ENCODE measurements around the gene CETN1.

CETN1 gene

GRCh38 chr18:580154-580553 is at the start of gene CETN1:
CETN1 (plus strand) TSS chr18:580380; CDS start chr18:580409, 29 bp downstream.
- DNase-seq = no peak

DNA sequence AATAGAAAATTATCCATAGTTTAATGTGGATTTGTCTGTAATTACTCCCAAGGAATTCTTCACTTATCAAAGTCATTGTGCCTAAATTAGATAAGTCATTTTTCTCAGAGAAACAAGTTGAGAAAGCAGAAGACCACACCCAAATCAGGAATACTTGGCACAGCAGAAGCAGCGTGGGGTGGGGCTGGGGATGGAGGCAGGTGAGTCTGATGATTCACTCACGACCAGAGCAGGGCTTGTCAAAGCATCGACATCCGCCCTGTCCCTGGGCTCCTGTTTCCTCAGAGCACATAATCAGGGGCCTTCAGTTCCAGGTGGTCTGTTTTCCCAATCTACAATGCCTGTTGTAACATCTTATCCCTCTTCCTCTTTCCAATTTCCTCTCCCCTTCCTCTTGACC is 48.2 kb upstream of the CETN1 start:
- DNase-seq = no peak

DNA sequence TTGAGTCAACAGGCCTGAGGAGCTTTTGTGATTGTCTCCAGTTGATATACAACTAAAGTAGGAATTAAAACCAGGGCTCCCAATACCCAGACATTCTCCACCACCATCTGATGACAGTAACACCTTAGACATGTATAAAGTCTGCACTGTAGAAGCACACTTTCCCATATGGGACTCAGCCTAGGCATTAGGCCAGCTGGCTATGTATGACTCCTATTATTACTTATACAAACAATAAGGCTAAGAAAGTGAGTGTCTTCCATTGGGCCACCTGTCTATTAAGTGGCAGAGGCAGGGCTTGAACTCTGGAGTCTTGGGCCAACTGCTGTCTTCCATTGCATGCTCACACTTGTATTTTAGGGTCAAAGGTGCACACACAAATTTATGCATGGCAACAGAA is 47.5 kb upstream of the CETN1 start:
- DNase-seq = no peak

DNA sequence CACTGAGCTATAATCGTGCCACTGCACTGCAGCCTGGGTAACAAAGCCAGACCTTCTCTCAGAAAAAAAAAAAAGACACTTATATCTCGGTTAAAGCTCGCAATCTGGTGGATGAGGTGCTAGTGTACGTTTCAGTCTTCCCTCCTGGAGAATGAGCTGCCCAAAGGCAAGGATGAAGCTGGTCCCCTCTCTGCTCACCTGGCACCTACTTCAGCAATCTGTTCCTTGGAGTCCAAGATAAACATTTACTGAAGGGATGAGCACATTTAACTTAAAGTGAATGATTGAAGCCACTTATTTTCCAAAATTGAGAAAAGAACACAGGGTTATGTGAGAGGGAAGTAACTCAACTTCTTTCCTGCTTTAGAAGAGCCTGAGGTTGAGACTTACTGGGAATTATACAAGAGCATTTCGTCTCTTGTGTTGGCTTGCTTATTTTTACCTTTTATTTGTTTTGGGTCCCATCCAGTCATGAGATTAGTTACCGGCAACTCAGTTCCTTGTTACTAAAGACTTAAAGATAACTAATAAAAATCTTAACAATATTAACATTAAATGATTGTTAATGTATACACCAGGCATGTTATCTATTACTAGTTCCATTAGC is 46.1 kb upstream of the CETN1 start:
- DNase-seq = no peak

DNA sequence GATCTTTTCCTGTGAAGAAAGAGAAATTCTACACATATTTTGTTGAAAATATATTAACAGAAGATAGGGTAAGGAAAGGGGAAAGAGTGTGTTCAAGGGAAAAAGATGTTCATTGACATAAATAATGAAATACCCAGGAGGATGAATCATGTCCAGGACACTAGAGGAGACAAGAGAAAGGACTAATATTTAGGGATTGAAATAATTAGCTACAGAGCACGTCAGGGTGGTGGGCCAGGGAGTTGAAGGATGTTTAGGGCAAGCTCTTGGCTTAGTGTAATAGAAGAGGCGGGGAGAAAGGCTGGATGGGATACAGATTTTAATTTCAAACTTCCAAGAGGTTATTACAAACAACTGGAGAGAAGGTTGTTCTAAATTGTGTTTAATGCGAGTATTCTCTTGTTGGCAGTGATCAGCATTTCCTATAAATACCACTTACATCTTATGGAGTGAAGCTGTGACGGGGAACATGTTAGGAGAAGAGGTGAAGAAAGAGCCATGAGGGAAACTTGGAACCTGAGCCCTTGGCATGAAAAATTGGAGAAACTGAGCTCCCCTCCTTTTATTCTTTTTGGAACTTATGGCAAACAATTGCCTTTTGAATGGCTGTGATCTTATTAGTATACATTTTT is 36.6 kb upstream of the CETN1 start:
- DNase-seq = no peak

GRCh38 chr18:549967-550366 is 30.2 kb upstream of the CETN1 start:
- no peak for DNase-seq

DNA sequence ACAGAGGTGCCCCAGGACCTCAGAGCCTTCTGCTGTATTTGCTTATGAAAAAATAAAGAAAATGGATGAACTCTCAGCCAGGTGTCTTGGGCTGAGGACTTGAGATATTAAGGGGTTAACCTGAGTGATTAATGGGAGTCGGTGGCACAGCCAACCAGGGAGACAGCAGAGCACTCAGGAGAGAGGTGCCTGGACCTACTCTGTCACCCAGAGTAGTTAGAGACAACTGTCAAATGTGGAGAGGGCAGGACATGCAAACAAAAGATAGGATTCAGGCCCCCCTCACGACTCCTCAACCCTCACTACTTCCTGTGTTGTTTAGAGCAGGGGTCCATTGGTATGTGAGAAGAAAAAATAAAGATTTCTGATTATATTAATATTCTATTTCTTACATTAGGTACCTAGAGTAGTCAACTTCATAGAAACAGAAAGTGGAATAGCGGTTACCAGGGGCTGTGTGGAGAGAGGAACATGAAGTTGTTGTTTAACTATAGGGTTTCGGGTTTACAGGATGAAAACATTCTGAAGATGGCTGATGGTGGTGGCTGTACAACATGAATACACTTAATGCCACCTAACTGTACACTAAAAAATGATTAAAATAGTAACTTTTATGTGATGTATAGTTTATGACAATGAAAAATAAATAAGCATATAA is 28.6 kb upstream of the CETN1 start:
- no peak for DNase-seq

DNA sequence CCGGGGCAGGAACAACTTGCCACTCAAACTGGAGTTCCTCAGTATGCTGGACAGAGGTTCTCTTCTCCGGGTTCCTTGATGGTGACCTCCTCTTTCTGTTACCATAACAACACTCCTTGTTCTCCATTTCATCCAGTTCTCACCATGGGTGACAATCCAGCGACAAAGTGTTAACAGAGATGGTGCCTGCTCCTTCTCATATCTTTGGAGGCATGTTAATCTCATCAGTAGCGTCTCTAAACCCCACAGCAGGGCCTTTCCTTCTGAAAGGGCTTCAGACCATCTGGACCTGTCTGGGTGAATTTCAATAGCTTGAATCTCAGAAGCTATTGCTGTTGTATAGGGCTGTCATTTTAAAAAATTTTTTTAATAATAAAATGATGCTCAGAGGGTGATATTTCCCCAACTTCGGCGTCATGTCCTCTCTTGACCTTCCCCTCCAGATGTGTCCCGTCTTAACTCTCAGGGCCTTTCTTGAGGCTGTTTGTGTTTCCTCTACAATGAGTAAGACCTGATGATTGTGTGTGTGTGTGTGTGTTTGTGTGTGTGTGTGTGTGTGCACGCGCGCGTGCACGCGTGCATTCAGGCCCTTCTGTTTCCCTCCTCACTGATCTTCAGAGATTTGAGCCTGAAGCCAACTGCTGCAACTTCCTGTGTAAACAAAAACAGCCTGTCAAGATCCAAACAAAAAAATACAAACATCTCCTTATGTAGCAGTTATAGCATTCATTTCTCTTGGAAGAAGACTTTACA is 24.3 kb upstream of the CETN1 start:
- no peak for DNase-seq

GRCh38 chr18:564708-565561 is 15.2 kb upstream of the CETN1 start:
- DNase-seq = no peak

DNA sequence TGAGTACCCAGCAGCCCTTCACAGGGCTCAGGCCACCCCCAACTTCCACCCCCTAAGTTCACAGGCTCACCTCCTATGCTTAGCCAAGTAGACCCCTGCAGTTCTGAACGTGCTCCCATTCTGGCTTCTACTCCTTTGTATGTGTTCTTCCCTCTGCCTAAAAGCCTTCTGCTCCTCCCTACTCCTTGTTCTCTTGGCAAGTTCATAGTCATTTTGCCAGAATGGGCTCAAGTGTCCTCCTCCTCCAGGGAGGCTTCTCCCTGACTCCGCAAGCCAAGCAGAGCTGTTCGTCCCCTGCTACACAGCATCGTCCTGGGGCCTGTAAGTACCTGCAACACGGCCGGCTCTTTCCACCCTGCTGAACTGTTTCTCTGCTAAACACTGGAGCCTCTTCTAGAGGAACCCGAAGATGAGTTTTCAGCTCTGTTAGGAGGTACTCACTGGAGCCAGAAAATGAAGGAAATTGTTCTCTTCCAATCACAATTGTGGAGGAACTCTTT is 14.6 kb upstream of the CETN1 start:
- no peak for DNase-seq

- DNase-seq = no peak
Observed at GRCh38 chr18:567122-567521, 13.1 kb upstream of the CETN1 start.

GRCh38 chr18:568731-569130 is 11.4 kb upstream of the CETN1 start:
- DNase-seq = no peak

- DNase-seq = no peak
Observed at GRCh38 chr18:570256-570655, 9.9 kb upstream of the CETN1 start.

- DNase-seq = no peak
Observed at GRCh38 chr18:570697-571096, 9.5 kb upstream of the CETN1 start.

DNA sequence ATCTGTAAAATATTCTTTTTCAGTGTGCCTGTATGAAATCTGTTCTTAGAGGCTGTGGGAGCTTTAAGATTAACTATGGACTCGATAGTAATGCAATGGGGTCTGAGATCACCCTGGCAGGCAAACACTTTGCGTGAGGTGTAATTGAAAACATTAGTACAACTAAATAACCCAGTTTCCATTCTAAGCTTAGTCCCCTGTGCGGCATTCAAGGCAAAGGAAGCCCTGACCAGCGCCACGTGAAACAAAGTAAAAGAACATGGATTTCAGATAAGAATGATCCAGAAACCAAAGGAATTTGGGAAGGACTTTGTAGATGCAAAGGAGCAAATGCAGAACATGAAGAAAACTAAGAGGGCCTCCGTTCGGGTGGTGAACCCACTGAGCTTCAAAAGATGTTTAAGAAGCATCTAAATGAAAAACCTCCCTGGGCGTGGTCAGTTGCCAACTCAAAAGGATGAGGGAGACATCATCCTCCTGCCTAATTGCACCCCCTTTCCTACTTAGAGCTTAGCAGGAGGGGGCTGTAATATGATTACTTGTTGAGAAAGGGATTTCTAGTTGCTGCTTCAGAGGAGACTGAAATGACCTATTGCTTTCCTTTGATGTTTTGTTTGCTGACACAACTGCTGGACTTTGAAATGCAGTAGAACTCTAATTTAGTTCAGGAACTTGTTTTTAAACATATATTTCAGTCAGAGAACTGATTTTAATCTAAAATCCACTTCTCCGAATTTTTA is 7.9 kb upstream of the CETN1 start:
- DNase-seq = no peak

GRCh38 chr18:572831-573289 is 7.3 kb upstream of the CETN1 start:
- DNase-seq = no peak

DNA sequence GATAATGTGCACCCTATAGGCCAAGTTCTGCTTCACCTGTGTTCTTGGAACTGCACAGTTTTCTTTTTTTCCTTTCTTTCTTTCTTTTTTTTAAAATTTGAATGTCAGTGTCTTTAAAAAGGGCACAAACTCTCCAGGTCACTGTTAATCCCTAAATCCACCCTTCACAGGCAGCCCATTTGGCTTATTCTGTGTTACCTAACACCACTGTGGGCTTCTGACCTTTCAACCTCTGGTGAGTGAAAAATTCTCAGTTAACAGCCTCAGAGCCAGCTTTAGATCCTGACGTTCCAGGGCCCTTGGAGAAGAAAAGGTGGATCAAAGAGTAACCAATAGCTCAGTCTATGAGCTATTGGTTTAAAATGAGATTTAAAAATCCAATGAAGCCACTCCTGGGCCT is 6.8 kb upstream of the CETN1 start:
- DNase-seq = no peak

DNA sequence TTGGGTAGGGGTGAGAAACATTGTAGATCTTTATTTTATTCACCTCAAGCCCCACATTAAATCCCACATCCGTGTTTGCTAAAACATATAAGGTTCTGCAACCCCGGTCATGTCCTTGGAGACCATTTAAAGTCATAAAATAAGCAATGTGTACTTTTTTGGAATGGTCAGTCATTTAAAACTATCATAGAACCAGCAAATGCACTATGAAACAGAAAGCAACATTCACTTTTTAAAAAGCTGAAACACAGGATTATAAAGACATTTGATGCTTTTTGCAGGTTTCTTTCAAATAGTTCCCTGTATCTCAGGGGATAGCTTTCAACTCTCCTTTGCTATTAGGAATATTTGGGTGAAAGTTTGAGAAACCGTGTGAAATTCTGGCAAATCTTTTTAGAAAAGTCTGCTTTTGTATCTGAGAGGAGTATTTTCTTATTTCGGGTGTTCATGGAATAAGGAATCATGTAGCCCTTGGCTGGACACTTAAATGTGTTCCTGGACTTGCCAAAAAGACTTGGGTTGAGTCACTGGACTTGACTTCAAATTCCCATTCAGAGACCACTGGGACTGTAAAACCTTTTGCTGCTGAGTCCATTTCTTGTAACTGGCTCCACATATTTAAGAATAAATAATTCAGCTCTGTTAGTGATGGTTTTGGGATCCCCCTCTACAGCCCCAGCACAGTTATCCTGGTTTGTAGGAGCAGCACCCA is 5.9 kb upstream of the CETN1 start:
- no peak for DNase-seq

GRCh38 chr18:574865-575645 is 5.1 kb upstream of the CETN1 start:
- DNase-seq = no peak

GRCh38 chr18:576924-577323 is 3.3 kb upstream of the CETN1 start:
- no peak for DNase-seq
